ENCODE data around the gene NUP58. TPM values are rescaled to one million over a fixed set of nuclear protein-coding genes. Genes with fewer than 3 reads are reported as not detected.

NUP58 gene
- polyA plus RNA-seq, 1 experiment = 46.2 TPM

GRCh38 chr13:25262261-25262660 is 39.2 kb upstream of the NUP58 start:
- DNase-seq (ENCODE audit: low read depth, low spot score) = no peak
- Histone ChIP-seq H3K4me3 (ENCODE audit: low read depth, low read length) (no peak overlapping the region), H3K27ac (ENCODE audit: low read depth, low read length) (no peak overlapping the region), H3K9me3 (ENCODE audit: control insufficient read depth, insufficient read depth, low read length) (no peaks in the 10 kb centered on the region), H3K27me3 (ENCODE audit: control insufficient read depth, insufficient read depth, low read length) (no peaks in the 10 kb centered on the region)
- TF ChIP-seq CTCF (IDR thresholded peaks at IDR 0.05; ENCODE audit: low read depth, low read length) = no peak
- POLR2A ChIA-PET = no interaction called here
- CTCF ChIA-PET = interaction anchor here (1.9 kb wide), 1 partner anchor 25 kb away, joined by 5 read pairs; no protein-coding TSS in a partner anchor

- TF ChIP-seq CTCF (IDR thresholded peaks at IDR 0.05; ENCODE audit: low read depth, low read length) = no peak
- Histone ChIP-seq H3K27ac (ENCODE audit: low read depth, low read length) (no peak overlapping the region), H3K9me3 (ENCODE audit: control insufficient read depth, insufficient read depth, low read length) (no peaks in the 10 kb centered on the region), H3K27me3 (ENCODE audit: control insufficient read depth, insufficient read depth, low read length) (no peaks in the 10 kb centered on the region), H3K4me3 (ENCODE audit: low read depth, low read length) (no peak overlapping the region)
- ChIA-PET CTCF (no interaction called here), POLR2A (no interaction called here)
- DNase-seq (ENCODE audit: low read depth, low spot score) = no peak
Observed at GRCh38 chr13:25266706-25267105, 34.7 kb upstream of the NUP58 start.

GRCh38 chr13:25267715-25268114 is 33.7 kb upstream of the NUP58 start:
- no peak for DNase-seq (ENCODE audit: low read depth, low spot score)
- Histone ChIP-seq H3K4me3 (ENCODE audit: low read depth, low read length) (no peak overlapping the region), H3K27ac (ENCODE audit: low read depth, low read length) (no peak overlapping the region), H3K9me3 (ENCODE audit: control insufficient read depth, insufficient read depth, low read length) (no peaks in the 10 kb centered on the region), H3K27me3 (ENCODE audit: control insufficient read depth, insufficient read depth, low read length) (no peaks in the 10 kb centered on the region)
- ChIA-PET CTCF (interaction anchor here (2.7 kb wide), 1 partner anchor 107 kb away, joined by 8 read pairs; no protein-coding TSS in a partner anchor), POLR2A (no interaction called here)
- peak; percentile 31; the same call in 1 of the 2 replicates for TF ChIP-seq CTCF (IDR thresholded peaks at IDR 0.05; ENCODE audit: low read depth, low read length)

GRCh38 chr13:25268561-25268960 is 32.9 kb upstream of the NUP58 start:
- no peaks in the 10 kb centered on the region for H3K27me3 ChIP-seq (ENCODE audit: control insufficient read depth, insufficient read depth, low read length)
- no peak for DNase-seq (ENCODE audit: low read depth, low spot score)
- H3K27ac ChIP-seq (ENCODE audit: low read depth, low read length) = no peak overlapping the region
- ChIA-PET POLR2A (no interaction called here), CTCF (interaction anchor here (0.6 to 2.7 kb wide), 2 partner anchors 105 to 106 kb away, joined by 3 to 8 read pairs; no protein-coding TSS in a partner anchor)
- no peaks in the 10 kb centered on the region for H3K9me3 ChIP-seq (ENCODE audit: control insufficient read depth, insufficient read depth, low read length)
- no peak for TF ChIP-seq CTCF (IDR thresholded peaks at IDR 0.05; ENCODE audit: low read depth, low read length)
- no peak overlapping the region for H3K4me3 ChIP-seq (ENCODE audit: low read depth, low read length)

DNA sequence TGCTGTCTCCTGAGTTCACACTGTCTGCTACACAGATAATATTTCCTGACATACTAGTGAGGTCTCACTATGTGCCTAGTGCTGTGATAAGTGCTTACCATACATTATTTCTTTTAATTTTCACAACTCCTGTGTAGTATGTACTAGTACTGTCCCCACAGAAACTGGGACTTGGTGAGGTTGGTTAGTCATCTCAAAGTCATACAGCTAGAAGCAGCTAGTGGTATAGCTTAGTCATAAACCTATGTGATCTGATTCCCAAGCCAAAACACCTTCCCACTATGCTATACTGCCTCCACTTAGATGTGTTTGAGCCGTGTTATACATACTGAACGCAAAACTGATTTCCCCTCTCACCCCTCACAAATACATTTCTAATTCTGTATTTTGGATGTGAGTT is 24.7 kb upstream of the NUP58 start:
- CTCF ChIA-PET = interaction anchor here (0.8 to 2.1 kb wide), 4 partner anchors 11 to 99 kb away, joined by 3 to 22 read pairs (median 3); partner anchors contain the start of gene MTMR6
- no peak for DNase-seq (ENCODE audit: low read depth, low spot score)

More for the DNA sequence above, 24.7 kb upstream of the NUP58 start:
- H3K27me3 ChIP-seq (ENCODE audit: control insufficient read depth, insufficient read depth, low read length) = no peaks in the 10 kb centered on the region
- H3K9me3 ChIP-seq (ENCODE audit: control insufficient read depth, insufficient read depth, low read length) = no peaks in the 10 kb centered on the region
- POLR2A ChIA-PET = no interaction called here
- H3K27ac ChIP-seq (ENCODE audit: low read depth, low read length) = no peak overlapping the region
- H3K4me3 ChIP-seq (ENCODE audit: low read depth, low read length) = no peak overlapping the region
- TF ChIP-seq CTCF (IDR thresholded peaks at IDR 0.05; ENCODE audit: low read depth, low read length) = no peak

Data from AG04450 (cell line).